Measurements from ENCODE around the gene TRMT2A.
"Not testable (repeated sequence)": the region's sequence is repeated elsewhere in the genome, so short reads cannot be mapped to it uniquely, and the experiment has no call there.

The TRMT2A gene
- 48.0 to 72.6 reads per million in 2 donors for total RNA-seq

- peak; percentile 93 to 99 (median 95) for DNase-seq
Observed at GRCh38 chr22:20116951-20117632, at the start of gene TRMT2A. Gene TRMT2A (minus strand): TSS chr22:20117226. CDS start chr22:20116906, 320 bp downstream.

GRCh38 chr22:20166703-20167102 is 49.7 kb upstream of the TRMT2A start:
- no peak for DNase-seq

GRCh38 chr22:20165913-20166312 is 48.9 kb upstream of the TRMT2A start:
- DNase-seq = no peak

GRCh38 chr22:20165421-20165820 is 48.4 kb upstream of the TRMT2A start:
- no peak for DNase-seq

GRCh38 chr22:20164863-20165262 is 47.8 kb upstream of the TRMT2A start:
- DNase-seq = no peak

GRCh38 chr22:20160041-20160440 is 43.0 kb upstream of the TRMT2A start:
- DNase-seq = no peak

- not testable (repeated sequence) for DNase-seq
Observed at GRCh38 chr22:20159531-20159930, 42.5 kb upstream of the TRMT2A start.

- DNase-seq = no peak
Observed at GRCh38 chr22:20159076-20159475, 42.0 kb upstream of the TRMT2A start.

GRCh38 chr22:20158391-20159036 is 41.5 kb upstream of the TRMT2A start:
- no peak for DNase-seq

GRCh38 chr22:20157430-20158183 is 40.6 kb upstream of the TRMT2A start:
- no peak for DNase-seq

- DNase-seq = peak; percentile 68 to 86 (median 80)
Observed at GRCh38 chr22:20156611-20157429, 39.8 kb upstream of the TRMT2A start.

GRCh38 chr22:20156042-20156389 is 39.0 kb upstream of the TRMT2A start:
- DNase-seq = no peak

GRCh38 chr22:20155330-20156041 is 38.5 kb upstream of the TRMT2A start:
- DNase-seq = peak in 2 of 5 experiments; percentile 19 to 34

- no peak for DNase-seq
Observed at GRCh38 chr22:20154602-20155187, 37.7 kb upstream of the TRMT2A start.

- no peak for DNase-seq
Observed at GRCh38 chr22:20153945-20154344, 36.9 kb upstream of the TRMT2A start.

- DNase-seq = no peak
Observed at GRCh38 chr22:20152464-20152890, 35.5 kb upstream of the TRMT2A start.

- no peak for DNase-seq
Observed at GRCh38 chr22:20151276-20151588, 34.2 kb upstream of the TRMT2A start.

- DNase-seq = no peak
Observed at GRCh38 chr22:20150381-20151275, 33.6 kb upstream of the TRMT2A start, which contains the start of gene CCDC188. Gene CCDC188 (minus strand): TSS chr22:20151055. CDS start chr22:20150986, 69 bp downstream.

GRCh38 chr22:20149257-20150250 is 32.5 kb upstream of the TRMT2A start:
- DNase-seq = no peak
